Occipital lobe (tissue), 2 donors: ENCODE results near the gene PRRT2. TPM values are rescaled to one million over a fixed set of nuclear protein-coding genes. Genes with fewer than 3 reads are reported as not detected.
"Not testable (repeated sequence)": the region's sequence is repeated elsewhere in the genome, so short reads cannot be mapped to it uniquely, and the experiment has no call there.

Experiments
- DNase-seq: peaks from one replicate; lab custom pipeline; 2025; lab: John Stamatoyannopoulos, UW
- total RNA-seq: library from RNA; depleted of rRNA; stranded (reverse); fragments of >200 nt; gene quantifications from one replicate; pipeline ENCODE4 v1.2.3, GENCODE V29; 2014

Gene PRRT2
- total RNA-seq, 1 donor from 2014 or later, result 20.6 TPM

- DNase-seq, result no peak
Measured at GRCh38 chr16:29831490-29831889, 19.5 kb downstream of the PRRT2 start.

- not testable (repeated sequence) for DNase-seq
Measured at GRCh38 chr16:29833219-29833618, 21.2 kb downstream of the PRRT2 start.

- DNase-seq, result no peak
Measured at GRCh38 chr16:29834079-29834478, 22.1 kb downstream of the PRRT2 start.

- DNase-seq, result no peak
Measured at GRCh38 chr16:29835926-29836325, 23.9 kb downstream of the PRRT2 start.

- DNase-seq, result no peak
Measured at GRCh38 chr16:29836623-29837022, 24.6 kb downstream of the PRRT2 start.

GRCh38 chr16:29837841-29838240 is 25.8 kb downstream of the PRRT2 start:
- no peak for DNase-seq

GRCh38 chr16:29839822-29840221 is 27.8 kb downstream of the PRRT2 start:
- DNase-seq, result no peak

GRCh38 chr16:29840240-29840639 is 28.2 kb downstream of the PRRT2 start:
- DNase-seq, result no peak

- DNase-seq, result no peak
Measured at GRCh38 chr16:29841631-29842030, 29.6 kb downstream of the PRRT2 start.

GRCh38 chr16:29842732-29843346 is 30.8 kb downstream of the PRRT2 start:
- no peak for DNase-seq

- no peak for DNase-seq
Measured at GRCh38 chr16:29843931-29844330, 31.9 kb downstream of the PRRT2 start.

- no peak for DNase-seq
Measured at GRCh38 chr16:29844575-29845331, 32.8 kb downstream of the PRRT2 start.

GRCh38 chr16:29845656-29846055 is 33.7 kb downstream of the PRRT2 start:
- no peak for DNase-seq

- peak; percentile 54 for DNase-seq
Measured at GRCh38 chr16:29848420-29849297, 36.7 kb downstream of the PRRT2 start.

GRCh38 chr16:29849505-29849904 is 37.5 kb downstream of the PRRT2 start:
- DNase-seq, result peak; percentile 14

GRCh38 chr16:29850998-29851397 is 39.0 kb downstream of the PRRT2 start:
- DNase-seq, result no peak

GRCh38 chr16:29852654-29853053 is 40.7 kb downstream of the PRRT2 start:
- DNase-seq, result no peak

- no peak for DNase-seq
Measured at GRCh38 chr16:29854520-29855100, 42.6 kb downstream of the PRRT2 start.

- DNase-seq, result no peak
Measured at GRCh38 chr16:29857133-29857760, 45.3 kb downstream of the PRRT2 start.

GRCh38 chr16:29858149-29858849 is 46.3 kb downstream of the PRRT2 start:
- DNase-seq, result no peak

- DNase-seq, result no peak
Measured at GRCh38 chr16:29858974-29859373, 47.0 kb downstream of the PRRT2 start.
